K562 treated with DMSO at 1 percent for 48 hours (cell line): Measurements from ENCODE around the gene WNK4. TPM values are rescaled to one million over a fixed set of nuclear protein-coding genes. Genes with fewer than 3 reads are reported as not detected.

Source experiments
- total RNA-seq: library from RNA; unstranded; fragments of 300-600 nt; gene quantifications from 2 replicates; pipeline ENCODE4 v1.2.3, GENCODE V29; 2022; ENCODE audit warnings: low replicate concordance; ENCODE audit errors: extremely low read depth

Gene WNK4
- not detected in 2 replicates for total RNA-seq

GRCh38 chr17:42779936-42780850, at the start of gene WNK4:
Gene WNK4 (plus strand): TSS chr17:42780610. CDS start chr17:42780699, 89 bp downstream.

DNA sequence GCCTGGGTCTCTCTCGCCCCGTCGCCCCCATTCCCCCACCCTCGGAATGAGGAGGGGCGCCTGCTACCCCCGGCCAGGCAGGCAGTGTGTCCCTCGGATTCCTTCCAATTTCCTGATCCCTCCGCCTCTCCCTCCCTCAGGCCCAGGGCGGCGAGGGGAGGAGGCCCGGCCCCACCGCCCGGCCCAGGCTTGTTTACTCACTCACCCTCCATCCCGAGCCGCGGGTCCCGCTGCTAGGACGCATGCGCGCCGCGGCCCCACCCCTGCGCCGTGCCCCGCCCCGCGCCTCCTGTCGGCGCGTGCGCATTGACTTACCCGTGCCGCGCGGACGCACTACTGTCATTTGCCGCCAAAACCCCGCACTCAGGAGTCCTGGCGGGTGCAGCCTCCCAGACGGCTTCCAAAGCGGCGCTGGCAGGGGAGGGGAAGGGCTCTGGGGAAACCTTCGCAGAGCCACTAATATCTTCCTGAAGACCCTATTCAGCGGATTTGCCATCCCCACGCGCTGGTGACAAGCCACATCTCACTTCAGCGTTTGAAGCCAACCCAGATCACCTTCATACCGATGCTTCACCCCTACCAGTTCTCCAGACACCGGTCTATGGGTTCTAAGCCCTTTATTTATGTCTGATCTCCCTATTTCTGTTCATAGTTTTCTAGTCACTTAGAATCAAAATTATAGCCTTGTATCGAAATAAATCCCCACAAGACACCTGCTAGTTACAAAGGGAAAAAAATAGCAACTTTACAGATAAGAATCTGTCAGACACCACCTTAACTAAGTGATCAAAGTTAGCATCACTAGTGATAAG, 35.4 kb upstream of the WNK4 start, which contains the start of gene EZH1:
Gene EZH1 (minus strand): TSS at position 235 of the 812 bp plus-strand sequence. CDS start 16,099 bp downstream, outside the sequence.

GRCh38 chr17:42760652-42761581, 19.5 kb upstream of the WNK4 start, which contains the start of gene RAMP2:
Gene RAMP2 (plus strand): TSS chr17:42761227. CDS start chr17:42761262, 35 bp downstream.

DNA sequence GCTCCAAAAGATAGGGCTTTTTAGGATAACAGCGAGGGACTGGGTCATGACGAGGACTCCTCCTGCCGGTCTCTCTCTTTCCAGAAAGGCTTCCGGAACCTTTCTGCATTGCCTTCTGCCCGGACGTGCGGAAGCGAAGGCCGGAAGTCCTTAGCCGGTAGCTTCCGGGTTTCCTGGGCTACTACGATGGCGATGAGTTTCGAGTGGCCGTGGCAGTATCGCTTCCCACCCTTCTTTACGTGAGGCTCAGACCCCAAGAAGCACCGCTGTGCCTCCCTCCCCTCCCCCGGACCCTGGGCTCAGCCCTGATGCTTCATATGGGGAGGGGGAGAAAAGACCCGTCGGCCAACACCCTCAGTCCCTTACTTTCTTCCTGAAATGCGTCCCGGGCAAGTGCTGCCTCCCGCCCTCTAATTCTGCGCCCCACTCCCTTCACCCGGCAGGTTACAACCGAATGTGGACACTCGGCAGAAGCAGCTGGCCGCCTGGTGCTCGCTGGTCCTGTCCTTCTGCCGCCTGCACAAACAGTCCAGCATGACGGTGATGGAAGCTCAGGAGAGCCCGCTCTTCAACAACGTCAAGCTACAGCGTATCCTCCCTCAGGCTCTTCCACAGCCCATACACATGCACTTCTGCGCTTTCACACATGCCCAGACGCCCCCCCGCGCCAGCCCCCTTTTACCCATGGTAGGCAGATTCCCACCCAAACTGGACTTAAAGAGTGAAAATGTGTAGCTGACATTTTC, 6.9 kb upstream of the WNK4 start, which contains the start of gene VPS25:
Gene VPS25 (plus strand): TSS at position 160 of the 746 bp plus-strand sequence. CDS start 27 bp downstream, at position 187.

DNA sequence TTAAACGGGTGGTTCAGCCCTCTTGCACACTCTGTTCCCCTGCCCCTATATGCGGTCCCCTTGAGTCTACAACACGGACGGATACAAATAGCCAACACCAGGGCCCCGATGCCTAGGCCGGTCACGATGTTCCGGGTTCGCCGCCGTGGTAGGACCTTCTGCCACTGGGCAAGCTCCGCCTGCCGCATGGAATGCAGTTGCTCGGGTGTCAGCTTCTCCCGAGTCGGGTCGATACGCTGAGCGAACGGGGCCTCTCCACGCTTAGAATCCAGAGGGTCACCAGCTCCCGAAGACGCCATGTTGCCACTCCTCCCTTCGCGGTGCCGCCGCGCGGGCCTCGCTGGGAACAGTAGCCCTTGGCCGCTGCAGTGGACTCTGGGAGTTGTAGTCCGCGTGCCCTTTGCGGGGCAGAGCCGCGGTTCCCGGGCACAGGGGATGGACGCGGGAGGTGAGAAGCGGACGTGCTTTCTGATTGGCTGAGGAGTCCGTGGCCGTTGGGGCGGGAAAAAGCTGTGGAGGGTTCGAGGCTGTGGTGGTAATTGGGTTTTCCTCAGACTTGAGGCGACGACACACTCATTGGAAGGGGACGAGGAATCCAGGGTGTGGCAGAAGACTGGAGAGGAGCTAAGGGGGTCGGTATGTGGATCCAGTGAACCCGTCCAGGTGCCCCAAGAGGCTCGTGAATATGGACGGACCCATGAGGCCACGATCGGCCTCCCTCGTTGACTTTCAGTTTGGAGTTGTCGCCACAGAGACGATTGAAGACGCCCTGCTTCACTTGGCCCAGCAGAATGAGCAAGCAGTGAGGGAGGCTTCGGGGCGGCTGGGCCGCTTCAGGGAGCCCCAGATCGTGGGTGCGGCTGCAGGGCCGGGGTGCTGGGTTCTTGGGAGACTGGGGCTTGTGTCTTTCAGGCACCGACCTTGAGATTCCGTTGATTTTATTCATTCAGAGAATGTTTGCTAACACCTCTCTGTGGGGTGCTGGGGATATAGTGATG, 18.3 kb downstream of the WNK4 start, which contains the start of the genes CNTD1 and COA3:
Gene CNTD1 (plus strand): TSS at position 479 of the 998 bp plus-strand sequence. CDS start 207 bp downstream, at position 686.
Gene COA3 (minus strand): TSS at position 322 of the 998 bp plus-strand sequence. CDS start 23 bp downstream, at position 299.

GRCh38 chr17:42832934-42833766, 52.7 kb downstream of the WNK4 start, which contains the start of gene PSME3:
Gene PSME3 (plus strand): TSS chr17:42833397. CDS start chr17:42833632, 235 bp downstream.

GRCh38 chr17:42844271-42844670, 63.9 kb downstream of the WNK4 start, which contains the start of gene AOC2:
Gene AOC2 (plus strand): TSS chr17:42844580. CDS start chr17:42844627, 47 bp downstream.

Other genes with a start within 250 kb of the WNK4 start
- gene NAGLU, start 244.4 kb upstream of the WNK4 start, total RNA-seq: not detected in 2 replicates
- gene HSD17B1, start 227.7 kb upstream of the WNK4 start, total RNA-seq: not detected in 2 replicates
- not detected in 2 replicates for gene COASY, start 218.5 kb upstream of the WNK4 start, total RNA-seq
- gene MLX, start 213.5 kb upstream of the WNK4 start, total RNA-seq: not detected in 2 replicates
- gene PSMC3IP, start 202.9 kb upstream of the WNK4 start, total RNA-seq: not detected in 2 replicates
- gene RETREG3, start 171.2 kb upstream of the WNK4 start, total RNA-seq: not detected in 2 replicates
- not detected in 2 replicates for gene TUBG1, start 170.9 kb upstream of the WNK4 start, total RNA-seq
- gene TUBG2, start 121.3 kb upstream of the WNK4 start, total RNA-seq: not detected in 2 replicates
- not detected in 2 replicates for gene PLEKHH3, start 103.6 kb upstream of the WNK4 start, total RNA-seq
- not detected in 2 replicates for gene CCR10, start 98.8 kb upstream of the WNK4 start, total RNA-seq
- not detected in 2 replicates for gene CNTNAP1, start 98.1 kb upstream of the WNK4 start, total RNA-seq
- not detected in 2 replicates for gene EZH1, start 35.6 kb upstream of the WNK4 start, total RNA-seq
- not detected in 2 replicates for gene RAMP2, start 19.4 kb upstream of the WNK4 start, total RNA-seq
- not detected in 2 replicates for gene VPS25, start 7.2 kb upstream of the WNK4 start, total RNA-seq
- not detected in 2 replicates for gene COA3, start 18.1 kb downstream of the WNK4 start, total RNA-seq
- not detected in 2 replicates for gene CNTD1, start 18.3 kb downstream of the WNK4 start, total RNA-seq
- not detected in 2 replicates for gene BECN1, start 43.7 kb downstream of the WNK4 start, total RNA-seq
- not detected in 2 replicates for gene PSME3, start 52.8 kb downstream of the WNK4 start, total RNA-seq
- not detected in 2 replicates for gene AOC2, start 64.0 kb downstream of the WNK4 start, total RNA-seq
- gene AOC3, start 70.6 kb downstream of the WNK4 start, total RNA-seq: not detected in 2 replicates
- not detected in 2 replicates for gene G6PC1, start 120.2 kb downstream of the WNK4 start, total RNA-seq
- not detected in 2 replicates for gene AARSD1, start 183.8 kb downstream of the WNK4 start, total RNA-seq
- gene PTGES3L, start 199.5 kb downstream of the WNK4 start, total RNA-seq: not detected in 2 replicates
- gene RUNDC1, start 200.0 kb downstream of the WNK4 start, total RNA-seq: not detected in 2 replicates
- 4,701 TPM in 1 of 2 replicates, not detected in the other for gene RPL27, start 217.8 kb downstream of the WNK4 start, total RNA-seq
- not detected in 2 replicates for gene IFI35, start 226.2 kb downstream of the WNK4 start, total RNA-seq
- 286 TPM in 1 of 2 replicates, not detected in the other for gene VAT1, start 241.8 kb downstream of the WNK4 start, total RNA-seq
- gene RND2, start 244.6 kb downstream of the WNK4 start, total RNA-seq: not detected in 2 replicates